GM06990 (cell line): ENCODE measurements around the gene SCNN1G.

Experiments
- DNase-seq: peaks from one replicate; pipeline ENCODE4 v3.0.0-alpha.2; 2011; ENCODE audit not compliant: insufficient read length; ENCODE audit errors: extremely low read depth
- H3K27me3 ChIP-seq: replicated peaks from 2 replicates; pipeline ENCODE4 v1.6.0; 2011; ENCODE audit warnings: low read length; ENCODE audit not compliant: control insufficient read depth, insufficient read depth
- H3K36me3 ChIP-seq: 2 replicates; pipeline ENCODE4 v1.5.1; 2011; ENCODE audit warnings: low read length; ENCODE audit not compliant: control insufficient read depth, insufficient read depth
- H3K4me3 ChIP-seq: replicated peaks from 2 replicates; pipeline ENCODE4 v1.5.1; 2011; ENCODE audit warnings: low read depth, mild to moderate bottlenecking, control low read depth, low read length
- TF ChIP-seq, protein P1 (sequence below): IDR thresholded peaks from 2 replicates; pipeline ENCODE4 v1.5.1; 2011; ENCODE audit warnings: low read length, control low read depth, mild to moderate bottlenecking, inconsistent platforms; ENCODE audit not compliant: insufficient read depth, poor library complexity, severe bottlenecking

SCNN1G gene

GRCh38 chr16:23195366-23195978, 12.9 kb downstream of the SCNN1G start:
- Histone ChIP-seq H3K4me3 (no peak overlapping the region), H3K36me3 (no peaks in the 10 kb centered on the region), H3K27me3 (no peaks in the 10 kb centered on the region)
- TF ChIP-seq, protein P1, sequence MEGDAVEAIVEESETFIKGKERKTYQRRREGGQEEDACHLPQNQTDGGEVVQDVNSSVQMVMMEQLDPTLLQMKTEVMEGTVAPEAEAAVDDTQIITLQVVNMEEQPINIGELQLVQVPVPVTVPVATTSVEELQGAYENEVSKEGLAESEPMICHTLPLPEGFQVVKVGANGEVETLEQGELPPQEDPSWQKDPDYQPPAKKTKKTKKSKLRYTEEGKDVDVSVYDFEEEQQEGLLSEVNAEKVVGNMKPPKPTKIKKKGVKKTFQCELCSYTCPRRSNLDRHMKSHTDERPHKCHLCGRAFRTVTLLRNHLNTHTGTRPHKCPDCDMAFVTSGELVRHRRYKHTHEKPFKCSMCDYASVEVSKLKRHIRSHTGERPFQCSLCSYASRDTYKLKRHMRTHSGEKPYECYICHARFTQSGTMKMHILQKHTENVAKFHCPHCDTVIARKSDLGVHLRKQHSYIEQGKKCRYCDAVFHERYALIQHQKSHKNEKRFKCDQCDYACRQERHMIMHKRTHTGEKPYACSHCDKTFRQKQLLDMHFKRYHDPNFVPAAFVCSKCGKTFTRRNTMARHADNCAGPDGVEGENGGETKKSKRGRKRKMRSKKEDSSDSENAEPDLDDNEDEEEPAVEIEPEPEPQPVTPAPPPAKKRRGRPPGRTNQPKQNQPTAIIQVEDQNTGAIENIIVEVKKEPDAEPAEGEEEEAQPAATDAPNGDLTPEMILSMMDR, result no peak
- DNase-seq, result no peak

DNA sequence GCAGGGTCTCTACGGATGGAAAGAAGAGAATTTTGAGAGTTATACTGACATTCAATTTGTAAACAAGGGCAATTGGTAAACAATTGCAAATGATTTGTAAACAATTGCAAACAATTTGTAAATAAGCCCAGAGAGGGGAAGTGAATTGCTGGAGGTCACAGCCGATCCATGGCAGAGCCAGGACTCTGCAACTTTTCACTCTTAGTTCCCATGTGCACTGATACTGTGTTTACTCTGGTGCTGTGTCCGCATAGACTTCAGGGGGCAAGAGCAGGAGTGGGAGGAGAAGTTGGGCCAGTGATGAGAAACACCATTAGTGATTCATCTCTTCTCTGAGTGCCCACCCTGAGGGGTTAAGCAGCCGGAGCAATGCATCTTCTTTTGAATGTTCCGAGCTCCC, 14.0 kb downstream of the SCNN1G start:
- H3K27me3 ChIP-seq, result no peaks in the 10 kb centered on the region
- TF ChIP-seq, protein P1, result no peak
- no peak for DNase-seq
- no peaks in the 10 kb centered on the region for H3K36me3 ChIP-seq
- H3K4me3 ChIP-seq, result no peak overlapping the region

DNA sequence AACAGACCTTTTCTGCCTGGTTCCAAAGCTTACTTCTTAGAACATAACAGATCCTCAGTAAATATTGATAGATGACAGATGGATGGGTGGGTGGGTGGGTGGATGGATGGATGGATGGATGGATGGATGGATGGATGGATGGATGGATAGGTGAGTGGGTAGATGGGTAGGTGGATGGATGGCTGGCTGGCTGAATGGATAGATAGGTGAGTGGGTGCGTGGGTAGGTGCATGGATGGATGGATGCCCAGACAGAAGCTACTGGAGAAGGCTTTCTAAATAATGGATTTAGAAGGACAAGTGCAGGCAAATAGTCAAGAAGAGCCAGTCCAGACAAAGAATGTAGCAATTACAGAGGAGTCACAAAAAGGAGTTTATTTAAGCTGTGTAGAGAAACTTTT, 19.6 kb downstream of the SCNN1G start:
- TF ChIP-seq, protein P1, result no peak
- Histone ChIP-seq H3K27me3 (no peaks in the 10 kb centered on the region), H3K36me3 (no peaks in the 10 kb centered on the region), H3K4me3 (no peak overlapping the region)
- DNase-seq, result no peak

DNA sequence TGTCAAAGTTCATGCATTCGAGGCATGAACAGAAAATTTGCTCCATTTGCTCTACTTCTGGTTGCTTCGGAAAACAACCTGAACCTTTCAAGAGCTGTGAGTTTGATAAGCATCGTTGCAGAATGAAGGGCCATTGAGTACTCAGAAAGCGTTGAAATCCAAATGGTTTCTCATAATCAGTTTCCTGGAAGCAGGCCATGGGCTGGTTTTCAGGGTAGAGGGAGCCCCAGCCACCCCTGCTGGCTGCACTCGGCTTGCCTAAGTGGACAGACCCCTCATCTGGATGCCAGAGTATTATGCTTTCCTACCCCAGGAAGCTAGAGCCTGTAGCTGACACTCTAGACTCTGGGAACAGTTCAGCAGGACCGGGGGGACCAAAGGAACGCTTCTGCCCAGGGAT, 24.4 kb downstream of the SCNN1G start:
- Histone ChIP-seq H3K27me3 (no peaks in the 10 kb centered on the region), H3K36me3 (no peaks in the 10 kb centered on the region), H3K4me3 (no peak overlapping the region)
- TF ChIP-seq, protein P1, result no peak
- DNase-seq, result no peak

DNA sequence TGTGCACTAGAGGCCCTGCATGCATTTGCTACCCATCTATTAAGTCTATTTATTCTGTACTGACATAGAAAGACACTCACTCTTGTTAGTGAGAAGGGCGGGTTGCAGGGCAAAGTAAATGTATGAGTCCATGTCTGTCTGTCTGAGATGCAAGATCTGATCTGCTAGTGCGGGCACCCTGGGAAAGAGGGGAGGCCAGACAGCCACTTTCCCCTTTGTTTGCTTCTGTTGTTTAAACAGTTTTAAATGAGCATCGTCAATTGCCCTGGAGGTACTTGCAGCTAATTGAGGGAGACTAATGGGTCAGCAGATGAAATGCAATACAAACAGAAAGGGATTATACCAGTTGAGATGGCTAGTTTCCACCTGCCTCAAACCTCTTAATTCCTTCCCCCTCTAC, 24.9 kb downstream of the SCNN1G start:
- H3K27me3 ChIP-seq, result no peaks in the 10 kb centered on the region
- DNase-seq, result no peak
- TF ChIP-seq, protein P1, result no peak

DNA sequence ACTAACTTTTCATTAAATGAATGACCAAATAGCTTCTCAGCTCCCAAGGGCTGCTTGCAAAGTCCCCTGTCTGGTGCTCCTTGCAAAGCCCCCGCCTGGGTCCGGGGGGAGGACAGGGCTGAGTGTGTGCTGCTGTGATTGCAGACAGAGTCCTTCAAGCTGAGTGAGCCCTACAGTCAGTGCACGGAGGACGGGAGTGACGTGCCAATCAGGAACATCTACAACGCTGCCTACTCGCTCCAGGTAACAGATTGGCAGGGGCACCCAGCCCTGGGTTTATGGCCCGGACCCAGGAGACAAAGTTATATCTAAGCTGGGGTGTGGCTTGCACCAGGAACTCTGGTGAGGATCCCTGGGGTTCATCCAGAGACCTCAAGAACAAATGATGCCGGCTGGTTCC, 27.1 kb downstream of the SCNN1G start:
- TF ChIP-seq, protein P1, result no peak
- Histone ChIP-seq H3K27me3 (no peaks in the 10 kb centered on the region), H3K36me3 (no peaks in the 10 kb centered on the region), H3K4me3 (no peak overlapping the region)
- DNase-seq, result no peak

More for the DNA sequence above, 24.9 kb downstream of the SCNN1G start:
- Histone ChIP-seq H3K36me3 (no peaks in the 10 kb centered on the region), H3K4me3 (no peak overlapping the region)
